Esophagus muscularis mucosa (tissue), 2 donors: Measurements from ENCODE around the gene GSN.

Experiments used
- POLR2A ChIP-seq: fragments of 450-650 bp; IDR thresholded peaks from one replicate; pipeline ENCODE4 v1.6.1; 2017; ENCODE audit warnings: antibody characterized with exemption, moderate library complexity, mild to moderate bottlenecking, low read depth
- POLR2AphosphoS5 ChIP-seq, 2 donors: sonication (generic); formaldehyde crosslinking; IDR thresholded peaks; one replicate each; pipeline ENCODE4 v1.6.1; 2017; ENCODE audit warnings: antibody characterized with exemption in 2 of 2

GRCh38 chr9:121328876-121329681 lies 61.1 kb downstream of the GSN start:
- TF ChIP-seq POLR2A = no peak
- no peak for TF ChIP-seq POLR2AphosphoS5 (IDR thresholded peaks at IDR 0.05)
